BLaER1 (cell line): Measurements from ENCODE around the gene BRD2.

Source experiments
- H3K27ac ChIP-seq: shearing (Covaris generic); formaldehyde crosslinking; 2 replicates; pipeline ENCODE4 v1.8.1; 2022
- H3K27me3 ChIP-seq: shearing (Covaris generic); formaldehyde crosslinking; 2 replicates; pipeline ENCODE4 v1.8.1; 2022
- H3K36me3 ChIP-seq: shearing (Covaris generic); formaldehyde crosslinking; 2 replicates; pipeline ENCODE4 v1.8.1; 2022
- H3K4me1 ChIP-seq: shearing (Covaris generic); formaldehyde crosslinking; 2 replicates; pipeline ENCODE4 v1.8.1; 2022
- H3K4me2 ChIP-seq: shearing (Covaris generic); formaldehyde crosslinking; 2 replicates; pipeline ENCODE4 v1.8.1; 2022
- H3K4me3 ChIP-seq: shearing (Covaris generic); formaldehyde crosslinking; 2 replicates; pipeline ENCODE4 v1.8.1; 2022
- H3K9ac ChIP-seq: shearing (Covaris generic); formaldehyde crosslinking; 2 replicates; pipeline ENCODE4 v1.8.1; 2022
- H3K9me3 ChIP-seq: shearing (Covaris generic); formaldehyde crosslinking; 2 replicates; pipeline ENCODE4 v1.8.1; 2022
- H4K20me1 ChIP-seq: shearing (Covaris generic); formaldehyde crosslinking; 2 replicates; pipeline ENCODE4 v1.8.1; 2022
- Cebpa-rat ChIP-seq: shearing (Covaris generic); IDR thresholded peaks from 2 replicates; pipeline ENCODE4 v1.8.1; 2022

BRD2 gene

DNA sequence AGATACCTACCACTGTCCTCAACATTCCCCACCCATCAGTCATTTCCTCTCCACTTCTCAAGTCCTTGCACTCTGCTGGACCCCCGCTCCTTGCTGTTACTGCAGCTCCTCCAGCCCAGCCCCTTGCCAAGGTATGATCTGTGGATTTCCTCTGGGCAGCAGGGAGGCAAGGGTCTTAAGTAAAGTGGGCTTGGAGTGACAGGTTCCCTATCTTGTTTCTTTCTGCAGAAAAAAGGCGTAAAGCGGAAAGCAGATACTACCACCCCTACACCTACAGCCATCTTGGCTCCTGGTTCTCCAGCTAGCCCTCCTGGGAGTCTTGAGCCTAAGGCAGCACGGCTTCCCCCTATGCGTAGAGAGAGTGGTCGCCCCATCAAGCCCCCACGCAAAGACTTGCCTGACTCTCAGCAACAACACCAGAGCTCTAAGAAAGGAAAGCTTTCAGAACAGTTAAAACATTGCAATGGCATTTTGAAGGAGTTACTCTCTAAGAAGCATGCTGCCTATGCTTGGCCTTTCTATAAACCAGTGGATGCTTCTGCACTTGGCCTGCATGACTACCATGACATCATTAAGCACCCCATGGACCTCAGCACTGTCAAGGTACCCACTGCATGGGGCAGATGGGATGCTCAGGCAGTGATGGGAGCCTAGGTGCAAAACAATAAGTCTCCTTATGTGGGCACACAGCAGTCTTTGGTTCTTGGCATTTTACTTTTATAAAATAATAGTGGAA, 8.1 kb downstream of the BRD2 start:
- TF ChIP-seq Cebpa-rat: no peak
- H3K27ac ChIP-seq: no peak overlapping the region
- peak overlapping the region; percentile 100; the same call in 1 of the 2 replicates for H3K4me3 ChIP-seq
- peak overlapping the region; percentile 99 for H3K4me2 ChIP-seq
- peak overlapping the region; percentile 99; the same call in 1 of the 2 replicates for H3K9ac ChIP-seq
- peaks cover 93% of the 10 kb centered on the region for H3K36me3 ChIP-seq
- peaks cover 58% of the 10 kb centered on the region for H3K4me1 ChIP-seq
- peaks cover 94% of the 10 kb centered on the region for H4K20me1 ChIP-seq
- H3K9me3 ChIP-seq: no peaks in the 10 kb centered on the region; the same call in 1 of the 2 replicates
- no peaks in the 10 kb centered on the region for H3K27me3 ChIP-seq

DNA sequence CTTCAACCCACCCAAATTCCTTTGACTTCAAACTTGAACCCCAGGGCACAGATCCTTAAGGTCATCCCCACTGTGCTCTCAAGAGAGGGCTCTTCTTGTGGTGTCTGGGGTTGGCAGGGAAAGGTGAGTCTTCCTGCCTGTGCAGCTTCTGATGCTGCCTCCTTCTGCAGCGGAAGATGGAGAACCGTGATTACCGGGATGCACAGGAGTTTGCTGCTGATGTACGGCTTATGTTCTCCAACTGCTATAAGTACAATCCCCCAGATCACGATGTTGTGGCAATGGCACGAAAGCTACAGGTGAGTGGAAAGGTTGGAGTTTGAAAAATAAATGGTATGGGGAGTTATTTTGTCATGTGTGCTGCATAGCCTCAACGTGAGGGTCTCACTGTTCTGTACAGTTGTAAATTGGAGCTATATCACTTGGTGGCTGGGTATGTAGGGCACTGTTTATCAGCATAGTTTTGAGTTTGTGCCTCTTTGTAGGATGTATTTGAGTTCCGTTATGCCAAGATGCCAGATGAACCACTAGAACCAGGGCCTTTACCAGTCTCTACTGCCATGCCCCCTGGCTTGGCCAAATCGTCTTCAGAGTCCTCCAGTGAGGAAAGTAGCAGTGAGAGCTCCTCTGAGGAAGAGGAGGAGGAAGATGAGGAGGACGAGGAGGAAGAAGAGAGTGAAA, 9.0 kb downstream of the BRD2 start:
- Histone ChIP-seq H3K27ac (no peak overlapping the region), H3K9me3 (no peaks in the 10 kb centered on the region; the same call in 1 of the 2 replicates), H3K4me3 (no peak overlapping the region), H4K20me1 (peaks cover 100% of the 10 kb centered on the region), H3K4me2 (peak overlapping the region; percentile 99; the same call in 1 of the 2 replicates), H3K36me3 (peaks cover 100% of the 10 kb centered on the region), H3K27me3 (no peaks in the 10 kb centered on the region), H3K9ac (peak overlapping the region; percentile 44; the same call in 1 of the 2 replicates), H3K4me1 (peaks cover 58% of the 10 kb centered on the region)
- no peak for TF ChIP-seq Cebpa-rat

DNA sequence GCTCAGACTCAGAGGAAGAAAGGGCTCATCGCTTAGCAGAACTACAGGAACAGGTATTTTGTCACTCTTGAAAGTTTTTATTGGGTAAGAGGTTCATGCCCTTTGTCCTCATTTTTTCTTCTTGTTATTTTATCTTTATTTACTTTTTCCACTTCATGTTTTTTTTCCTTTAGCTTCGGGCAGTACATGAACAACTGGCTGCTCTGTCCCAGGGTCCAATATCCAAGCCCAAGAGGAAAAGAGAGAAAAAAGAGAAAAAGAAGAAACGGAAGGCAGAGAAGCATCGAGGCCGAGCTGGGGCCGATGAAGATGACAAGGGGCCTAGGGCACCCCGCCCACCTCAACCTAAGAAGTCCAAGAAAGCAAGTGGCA, 9.5 kb downstream of the BRD2 start:
- Histone ChIP-seq H3K27me3 (no peaks in the 10 kb centered on the region), H3K27ac (no peak overlapping the region), H3K9ac (no peak overlapping the region; the same call in 1 of the 2 replicates), H3K4me3 (no peak overlapping the region), H4K20me1 (peaks cover 100% of the 10 kb centered on the region), H3K36me3 (peaks cover 100% of the 10 kb centered on the region), H3K4me2 (0 out of 2 replicates have a peak overlapping the region, but pooled peaks have one; percentile 99), H3K4me1 (peaks cover 60% of the 10 kb centered on the region), H3K9me3 (no peaks in the 10 kb centered on the region; the same call in 1 of the 2 replicates)
- TF ChIP-seq Cebpa-rat: no peak

DNA sequence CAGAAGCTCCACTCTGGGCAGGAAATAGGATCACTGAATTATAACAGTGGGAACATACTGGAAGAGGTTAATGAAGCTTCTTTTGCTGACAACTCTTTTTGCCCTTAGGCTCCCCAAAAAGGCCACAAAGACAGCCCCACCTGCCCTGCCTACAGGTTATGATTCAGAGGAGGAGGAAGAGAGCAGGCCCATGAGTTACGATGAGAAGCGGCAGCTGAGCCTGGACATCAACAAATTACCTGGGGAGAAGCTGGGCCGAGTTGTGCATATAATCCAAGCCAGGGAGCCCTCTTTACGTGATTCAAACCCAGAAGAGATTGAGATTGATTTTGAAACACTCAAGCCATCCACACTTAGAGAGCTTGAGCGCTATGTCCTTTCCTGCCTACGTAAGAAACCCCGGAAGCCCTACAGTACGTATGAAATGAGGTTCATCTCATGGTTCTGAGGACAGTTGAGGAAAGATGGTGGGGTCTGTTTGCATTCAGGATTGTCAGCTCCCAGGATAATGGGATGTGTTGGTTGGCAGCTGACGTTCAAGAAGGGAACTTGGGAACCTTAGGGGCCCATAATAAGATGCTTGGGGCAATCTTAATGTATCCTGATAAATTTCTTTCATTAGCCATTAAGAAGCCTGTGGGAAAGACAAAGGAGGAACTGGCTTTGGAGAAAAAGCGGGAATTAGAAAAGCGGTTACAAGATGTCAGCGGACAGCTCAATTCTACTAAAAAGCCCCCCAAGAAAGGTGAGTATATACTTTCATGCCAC, 11.5 kb downstream of the BRD2 start:
- Histone ChIP-seq H3K4me2 (no peak overlapping the region), H3K4me3 (no peak overlapping the region), H3K9ac (no peak overlapping the region), H3K27ac (no peak overlapping the region), H4K20me1 (peaks cover 98% of the 10 kb centered on the region), H3K9me3 (no peaks in the 10 kb centered on the region), H3K4me1 (peaks cover 57% of the 10 kb centered on the region), H3K36me3 (peaks cover 88% of the 10 kb centered on the region), H3K27me3 (no peaks in the 10 kb centered on the region)
- no peak for TF ChIP-seq Cebpa-rat

DNA sequence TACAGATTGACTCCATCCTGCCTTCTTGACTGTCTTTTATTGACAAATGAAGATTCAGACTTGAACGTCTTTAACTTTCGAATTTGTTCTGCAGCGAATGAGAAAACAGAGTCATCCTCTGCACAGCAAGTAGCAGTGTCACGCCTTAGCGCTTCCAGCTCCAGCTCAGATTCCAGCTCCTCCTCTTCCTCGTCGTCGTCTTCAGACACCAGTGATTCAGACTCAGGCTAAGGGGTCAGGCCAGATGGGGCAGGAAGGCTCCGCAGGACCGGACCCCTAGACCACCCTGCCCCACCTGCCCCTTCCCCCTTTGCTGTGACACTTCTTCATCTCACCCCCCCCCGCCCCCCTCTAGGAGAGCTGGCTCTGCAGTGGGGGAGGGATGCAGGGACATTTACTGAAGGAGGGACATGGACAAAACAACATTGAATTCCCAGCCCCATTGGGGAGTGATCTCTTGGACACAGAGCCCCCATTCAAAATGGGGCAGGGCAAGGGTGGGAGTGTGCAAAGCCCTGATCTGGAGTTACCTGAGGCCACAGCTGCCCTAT, 12.2 kb downstream of the BRD2 start:
- H3K4me3 ChIP-seq: no peak overlapping the region
- H3K27me3 ChIP-seq: no peaks in the 10 kb centered on the region
- peaks cover 91% of the 10 kb centered on the region for H4K20me1 ChIP-seq
- no peak for TF ChIP-seq Cebpa-rat
- peaks cover 50% of the 10 kb centered on the region for H3K4me1 ChIP-seq
- no peak overlapping the region for H3K9ac ChIP-seq
- peaks cover 81% of the 10 kb centered on the region for H3K36me3 ChIP-seq
- H3K4me2 ChIP-seq: no peak overlapping the region
- H3K9me3 ChIP-seq: no peaks in the 10 kb centered on the region
- H3K27ac ChIP-seq: no peak overlapping the region

DNA sequence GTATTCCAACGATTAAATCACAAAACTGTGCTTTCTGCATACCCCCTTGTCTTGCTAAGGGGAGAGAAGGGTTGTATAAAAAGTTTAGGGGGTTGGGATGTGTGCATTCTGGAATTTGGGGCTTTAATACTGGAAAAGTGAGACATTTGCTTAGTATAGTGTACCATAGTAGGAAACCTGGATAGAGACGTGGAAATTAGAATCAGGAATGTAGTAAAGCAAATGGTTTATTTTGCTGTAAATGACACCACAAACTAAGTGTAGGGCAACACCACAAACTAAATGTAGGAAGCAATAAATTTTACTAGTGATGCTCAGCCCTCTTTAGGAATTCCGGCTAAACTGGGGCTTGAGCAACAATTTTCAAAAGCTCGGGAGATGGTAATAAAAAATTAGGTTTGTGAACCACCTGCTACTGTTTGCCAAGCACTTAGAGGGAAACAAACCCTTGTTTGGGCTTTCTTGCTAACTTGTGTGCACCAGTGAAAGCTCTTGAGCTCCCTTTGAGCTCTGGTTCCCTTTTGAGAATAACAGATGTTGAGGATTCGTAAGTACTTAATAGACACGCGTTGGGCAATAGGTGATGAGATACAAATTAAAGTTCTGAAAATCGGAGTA, 13.8 kb downstream of the BRD2 start:
- no peaks in the 10 kb centered on the region for H3K9me3 ChIP-seq
- H3K27me3 ChIP-seq: no peaks in the 10 kb centered on the region
- TF ChIP-seq Cebpa-rat: no peak
- no peak overlapping the region for H3K9ac ChIP-seq
- H3K36me3 ChIP-seq: peaks cover 65% of the 10 kb centered on the region
- no peak overlapping the region for H3K4me2 ChIP-seq
- H3K4me3 ChIP-seq: no peak overlapping the region
- peaks cover 34% of the 10 kb centered on the region for H3K4me1 ChIP-seq
- no peak overlapping the region for H3K27ac ChIP-seq
- peaks cover 75% of the 10 kb centered on the region for H4K20me1 ChIP-seq

DNA sequence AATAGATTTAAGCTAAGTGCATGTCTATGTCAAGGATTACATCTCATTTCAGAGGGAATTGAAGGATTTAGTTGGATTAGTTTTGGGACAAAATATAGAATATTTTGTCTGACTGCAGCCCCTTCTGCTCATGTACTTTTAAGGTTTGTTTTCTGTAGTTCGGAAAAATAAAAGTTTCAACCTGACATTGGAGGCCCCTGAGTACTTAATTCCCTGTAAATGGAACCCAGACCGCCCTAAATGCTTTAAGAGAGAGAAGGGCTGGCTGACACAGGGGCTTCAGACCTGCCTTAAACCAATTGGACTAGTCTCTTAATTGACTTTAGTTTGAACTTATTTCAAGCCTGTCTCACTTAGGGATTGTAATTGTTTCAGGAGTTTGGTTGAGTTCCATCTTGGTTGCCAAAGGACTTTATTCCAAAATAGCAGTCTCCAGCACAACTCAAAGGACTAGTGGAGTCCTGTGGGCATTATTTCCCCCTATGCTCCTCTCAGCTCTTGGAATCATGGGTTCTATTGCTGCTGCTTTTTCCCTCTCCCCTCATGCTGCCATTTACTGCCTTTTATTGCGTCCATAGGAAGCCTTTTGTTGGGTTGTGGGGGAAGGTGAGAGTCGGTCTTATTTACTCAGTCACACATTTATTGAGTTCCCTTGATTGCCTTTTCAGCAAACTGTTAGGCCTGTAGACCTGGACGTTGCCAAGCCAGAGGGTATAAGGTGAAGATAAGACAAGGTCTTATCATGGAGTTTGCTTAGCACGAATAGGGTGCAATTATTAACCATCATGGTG, 14.5 kb downstream of the BRD2 start:
- TF ChIP-seq Cebpa-rat: no peak

DNA sequence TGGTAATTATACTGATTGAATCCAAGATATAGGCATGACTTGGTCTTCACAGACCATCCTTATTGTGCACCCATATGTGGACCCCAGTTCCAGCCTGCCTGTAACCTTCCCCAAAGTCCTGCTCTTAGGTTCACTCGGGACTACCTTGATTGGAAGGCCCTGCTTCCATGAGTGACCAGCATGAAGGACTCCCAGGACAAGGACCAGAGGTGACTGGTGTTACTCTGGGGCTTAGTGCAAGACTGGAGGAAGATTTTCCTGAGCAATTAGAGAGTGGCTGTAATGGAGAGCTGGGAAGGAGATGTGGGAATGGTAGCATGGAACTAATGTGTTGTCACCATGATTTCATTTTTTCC, 15.1 kb downstream of the BRD2 start:
- H3K27me3 ChIP-seq: no peaks in the 10 kb centered on the region
- no peak overlapping the region for H3K4me3 ChIP-seq
- no peak overlapping the region for H3K4me2 ChIP-seq
- H3K27ac ChIP-seq: no peak overlapping the region
- H4K20me1 ChIP-seq: peaks cover 62% of the 10 kb centered on the region
- no peak overlapping the region for H3K9ac ChIP-seq
- H3K4me1 ChIP-seq: peaks cover 21% of the 10 kb centered on the region
- H3K9me3 ChIP-seq: no peaks in the 10 kb centered on the region
- TF ChIP-seq Cebpa-rat: no peak
- H3K36me3 ChIP-seq: peaks cover 52% of the 10 kb centered on the region

More for the DNA sequence above, 14.5 kb downstream of the BRD2 start:
- Histone ChIP-seq H3K27me3 (no peaks in the 10 kb centered on the region), H3K27ac (no peak overlapping the region; the same call in 1 of the 2 replicates), H3K4me3 (no peak overlapping the region), H4K20me1 (peaks cover 68% of the 10 kb centered on the region), H3K9ac (no peak overlapping the region), H3K4me2 (no peak overlapping the region), H3K9me3 (no peaks in the 10 kb centered on the region), H3K4me1 (peaks cover 27% of the 10 kb centered on the region), H3K36me3 (peaks cover 58% of the 10 kb centered on the region)
